T-helper 22 cell (primary cell): ENCODE measurements around the gene LKAAEAR1.
"Not testable (repeated sequence)": the region's sequence is repeated elsewhere in the genome, so short reads cannot be mapped to it uniquely, and the experiment has no call there.

Experiments used
- DNase-seq: peaks from one replicate; pipeline ENCODE4 v3.0.0-alpha.2; 2020; ENCODE audit warnings: low read depth

The LKAAEAR1 gene

DNA sequence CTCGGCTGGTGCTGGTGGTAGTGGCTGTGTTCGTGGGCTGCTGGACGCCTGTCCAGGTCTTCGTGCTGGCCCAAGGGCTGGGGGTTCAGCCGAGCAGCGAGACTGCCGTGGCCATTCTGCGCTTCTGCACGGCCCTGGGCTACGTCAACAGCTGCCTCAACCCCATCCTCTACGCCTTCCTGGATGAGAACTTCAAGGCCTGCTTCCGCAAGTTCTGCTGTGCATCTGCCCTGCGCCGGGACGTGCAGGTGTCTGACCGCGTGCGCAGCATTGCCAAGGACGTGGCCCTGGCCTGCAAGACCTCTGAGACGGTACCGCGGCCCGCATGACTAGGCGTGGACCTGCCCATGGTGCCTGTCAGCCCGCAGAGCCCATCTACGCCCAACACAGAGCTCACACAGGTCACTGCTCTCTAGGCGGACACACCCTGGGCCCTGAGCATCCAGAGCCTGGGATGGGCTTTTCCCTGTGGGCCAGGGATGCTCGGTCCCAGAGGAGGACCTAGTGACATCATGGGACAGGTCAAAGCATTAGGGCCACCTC lies 14.3 kb upstream of the LKAAEAR1 start:
- no peak for DNase-seq

GRCh38 chr20:64096535-64096934 lies 12.3 kb upstream of the LKAAEAR1 start:
- DNase-seq, result no peak

- no peak for DNase-seq
Measured at GRCh38 chr20:64095927-64096326, 11.7 kb upstream of the LKAAEAR1 start.

- no peak for DNase-seq
Measured at GRCh38 chr20:64095455-64095854, 11.3 kb upstream of the LKAAEAR1 start.

- no peak for DNase-seq
Measured at GRCh38 chr20:64093013-64093503, 8.9 kb upstream of the LKAAEAR1 start.

GRCh38 chr20:64092258-64093012 lies 8.2 kb upstream of the LKAAEAR1 start:
- DNase-seq, result no peak

DNA sequence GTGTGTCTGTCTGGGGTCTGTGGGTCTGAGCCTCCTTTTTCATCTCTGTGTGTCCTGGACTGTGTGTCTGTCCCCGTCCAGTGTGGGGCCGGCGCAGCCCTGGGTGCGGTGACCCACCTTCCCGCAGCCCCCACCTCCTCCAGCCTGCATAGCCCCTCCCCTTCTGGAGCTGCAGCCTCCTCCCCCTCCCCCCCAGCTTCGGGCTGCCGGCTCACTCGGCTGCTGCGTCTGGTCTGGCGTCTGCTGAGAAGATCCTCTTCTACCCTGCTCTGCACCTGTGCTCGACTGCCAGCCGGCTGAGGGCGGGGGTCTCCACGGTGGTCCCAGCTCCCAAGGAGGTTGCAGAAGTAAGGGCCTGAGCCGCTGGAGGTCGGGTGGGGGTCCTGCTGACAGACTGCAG lies 7.6 kb upstream of the LKAAEAR1 start:
- no peak for DNase-seq

DNA sequence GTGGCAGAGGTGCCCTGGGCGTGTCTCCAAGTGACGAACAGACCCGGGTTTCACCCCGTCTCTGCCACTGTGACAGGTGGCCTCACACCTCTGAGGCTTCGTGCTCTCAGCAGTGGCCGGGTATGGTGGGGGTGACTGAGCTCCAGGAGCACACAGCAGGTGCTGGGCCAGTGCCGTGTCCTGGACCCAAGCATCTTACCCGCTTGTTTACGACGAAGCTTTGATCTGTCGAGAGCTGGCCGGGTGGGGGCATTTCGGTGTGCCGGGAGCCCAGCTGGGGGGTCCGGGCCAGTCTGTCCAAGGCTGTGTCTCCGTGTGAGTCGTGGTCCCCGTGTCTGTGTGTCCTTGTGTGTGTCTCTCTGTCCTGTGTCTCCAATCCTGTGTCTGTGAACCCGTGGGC lies 7.1 kb upstream of the LKAAEAR1 start:
- DNase-seq, result no peak

- no peak for DNase-seq
Measured at GRCh38 chr20:64090165-64090564, 6.0 kb upstream of the LKAAEAR1 start.

GRCh38 chr20:64088586-64088985 lies 4.4 kb upstream of the LKAAEAR1 start:
- DNase-seq, result not testable (repeated sequence)

- not testable (repeated sequence) for DNase-seq
Measured at GRCh38 chr20:64087226-64087825, 3.1 kb upstream of the LKAAEAR1 start.

GRCh38 chr20:64086801-64087200 lies 2.6 kb upstream of the LKAAEAR1 start:
- no peak for DNase-seq

DNA sequence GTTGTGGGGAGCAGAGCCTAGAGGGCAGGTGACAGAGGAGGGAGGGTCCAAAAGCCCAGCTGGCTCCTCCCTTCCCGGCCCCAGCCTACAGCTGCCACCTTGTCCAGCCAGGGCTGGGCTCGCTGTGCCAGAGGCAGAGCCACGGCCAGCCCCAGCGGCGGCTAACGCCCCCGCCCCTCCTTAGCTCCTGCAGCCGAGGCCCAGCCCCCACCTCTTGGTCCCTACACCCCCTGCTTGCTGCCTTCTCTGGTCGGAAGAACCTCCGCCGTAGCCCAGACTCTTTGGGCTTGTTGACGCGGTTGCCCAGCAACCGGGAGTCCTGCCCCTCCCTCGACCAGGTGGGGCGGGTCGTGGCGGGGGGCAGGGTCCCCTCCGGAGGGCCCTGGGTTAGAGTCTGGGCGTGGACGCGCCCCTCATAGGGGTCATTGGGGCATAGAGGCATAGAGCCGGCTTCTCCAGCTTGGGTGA lies 521 bp upstream of the LKAAEAR1 start:
- no peak for DNase-seq

DNA sequence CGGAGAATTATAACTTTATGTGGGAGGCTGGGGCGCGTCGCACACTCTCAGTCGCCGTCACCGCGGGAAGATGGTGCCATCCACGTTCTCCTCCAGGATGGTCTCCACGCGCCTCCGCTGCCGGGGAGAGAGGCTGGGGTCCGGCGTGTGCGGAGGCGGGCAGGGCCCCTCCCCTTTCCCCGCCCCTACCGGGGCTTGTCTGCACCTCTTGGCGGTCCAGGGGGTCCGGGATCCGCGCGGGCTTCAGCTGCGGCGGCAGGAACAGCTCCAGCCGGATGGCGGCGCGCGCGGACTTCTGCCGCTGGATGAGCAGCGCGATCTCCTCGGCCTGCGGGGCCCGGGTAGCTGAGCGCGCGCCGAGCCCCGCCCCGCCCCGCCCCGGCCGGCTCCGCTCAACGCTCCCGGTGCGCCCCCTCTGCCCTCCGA lies 807 bp downstream of the LKAAEAR1 start:
- peak; percentile 39 for DNase-seq

GRCh38 chr20:64082820-64083377 lies 1.3 kb downstream of the LKAAEAR1 start:
- no peak for DNase-seq

DNA sequence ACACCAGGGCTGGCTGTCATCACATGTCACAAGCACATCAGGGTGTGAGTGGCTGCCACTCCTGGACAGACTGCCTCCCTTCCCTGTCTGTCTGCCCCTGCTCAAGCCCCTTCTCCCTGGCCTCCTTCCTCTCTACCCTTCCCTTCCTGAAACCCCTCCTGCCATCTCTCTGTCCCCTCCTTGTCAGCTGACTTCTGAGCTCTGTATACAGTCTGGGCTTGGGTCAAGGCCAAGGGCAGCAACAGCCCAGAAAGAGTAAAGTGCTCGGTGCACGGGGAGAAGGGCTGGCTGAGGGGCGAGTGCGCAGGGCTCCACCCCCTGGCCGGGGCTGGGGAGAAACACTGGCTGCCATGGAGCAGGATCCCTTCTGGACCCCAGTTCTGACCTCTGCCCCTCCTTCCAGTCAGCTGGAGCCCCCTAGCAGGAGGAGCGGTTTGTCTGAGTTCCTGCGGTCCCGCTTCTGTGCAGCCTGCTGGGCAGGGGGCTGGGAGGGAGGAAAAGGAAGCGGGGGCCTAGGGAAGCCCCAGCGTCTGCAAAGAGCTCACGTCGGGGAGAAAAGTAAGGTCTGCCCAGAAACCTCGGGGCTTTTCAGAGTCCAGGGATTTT lies 2.0 kb downstream of the LKAAEAR1 start:
- no peak for DNase-seq

DNA sequence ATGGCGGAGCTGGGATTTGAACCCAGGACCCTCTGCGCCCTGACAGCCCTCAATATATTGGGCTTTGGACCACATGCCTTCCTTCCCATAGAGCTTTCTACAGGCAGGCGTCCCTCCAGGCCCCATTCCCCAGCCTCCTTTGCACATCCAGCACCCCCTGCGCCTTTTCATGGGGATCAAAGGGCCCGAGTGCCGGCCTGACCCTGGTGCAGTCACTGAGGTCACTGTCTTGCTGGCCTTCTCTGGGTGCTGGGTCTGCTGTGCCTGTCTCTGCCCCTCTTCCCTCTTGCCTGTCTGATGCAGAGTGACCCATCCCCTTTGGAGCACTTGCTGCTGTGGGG lies 2.6 kb downstream of the LKAAEAR1 start:
- no peak for DNase-seq

DNA sequence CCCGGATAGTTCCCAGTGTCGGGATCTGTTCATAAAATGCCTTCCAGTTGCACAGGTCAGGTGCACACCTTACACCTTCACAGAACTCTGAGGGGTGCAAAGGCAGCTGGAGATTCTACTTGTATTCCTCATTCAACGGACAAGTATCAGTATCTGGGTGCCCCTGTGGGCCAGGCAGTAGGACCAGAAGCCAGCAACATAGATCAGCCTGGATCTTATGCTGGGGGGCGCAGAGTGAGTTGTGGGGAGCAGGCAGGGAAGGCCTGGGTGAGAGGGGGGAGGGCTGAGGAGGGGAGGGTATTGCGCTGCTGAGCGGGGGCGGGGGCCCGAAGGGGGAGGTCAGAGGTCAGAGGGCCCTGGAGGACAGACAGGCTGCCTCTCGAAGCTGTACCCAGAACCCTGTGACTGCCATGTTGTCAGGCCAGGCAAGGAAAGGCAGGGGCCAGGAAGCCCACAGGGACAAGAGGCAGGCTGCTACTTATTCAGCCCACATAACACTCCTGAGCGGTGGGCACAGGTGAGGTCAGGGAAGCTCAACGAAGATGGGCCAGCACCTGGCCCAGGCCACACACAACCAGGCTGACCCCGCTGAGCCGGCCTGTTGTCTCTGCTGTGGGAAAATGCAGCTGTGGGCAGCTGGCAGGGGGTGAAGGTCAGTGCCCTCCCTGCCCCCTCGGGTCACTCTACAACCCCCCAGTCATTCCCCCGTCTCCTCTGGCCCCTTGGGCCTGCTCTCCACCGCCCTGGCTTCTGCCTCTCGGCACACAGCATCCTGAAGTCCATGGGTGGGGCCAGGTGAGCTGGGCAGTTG lies 3.2 kb downstream of the LKAAEAR1 start:
- no peak for DNase-seq

- peak; percentile 63 for DNase-seq
Measured at GRCh38 chr20:64080013-64080812, 4.0 kb downstream of the LKAAEAR1 start, which contains the start of gene OPRL1. Gene OPRL1 (plus strand): TSS chr20:64080082. CDS start chr20:64092721, 12,639 bp downstream.

GRCh38 chr20:64079273-64080012 lies 4.8 kb downstream of the LKAAEAR1 start, which contains the start of gene RGS19:
Gene RGS19 (minus strand): TSS chr20:64079518. CDS start chr20:64076886, 2,632 bp downstream.
- peak; percentile 69 for DNase-seq
